SK-N-SH treated with all-trans-retinoic acid at 6 μM for 48 hours (cell line): Measurements from ENCODE around the gene FBXL13.

Source experiments
- ATAC-seq: fragments of 200-7000 bp; cut with Tn5 transposase; 3 replicates; pipeline ENCODE4 v1.9.1; 2020; ENCODE audit warnings: mild to moderate bottlenecking, moderate library complexity
- ARNTL ChIP-seq: fragments of 450-650 bp; formaldehyde crosslinking; IDR thresholded peaks from 2 replicates; pipeline ENCODE4 v1.5.0; 2020; ENCODE audit warnings: low read depth, mild to moderate bottlenecking, moderate library complexity, borderline replicate concordance
- BACH2 ChIP-seq: fragments of 250-450 bp; sonication (Bioruptor Pico); IDR thresholded peaks from 2 replicates; pipeline ENCODE4 v1.9.0; 2021; ENCODE audit warnings: mild to moderate bottlenecking, borderline replicate concordance
- CREB5 ChIP-seq: fragments of 250-450 bp; sonication (Bioruptor Pico); IDR thresholded peaks from 2 replicates; pipeline ENCODE4 v1.5.1; 2020; ENCODE audit warnings: low read depth, mild to moderate bottlenecking, moderate library complexity
- CSDC2 ChIP-seq: fragments of 250-450 bp; sonication (Bioruptor Pico); IDR thresholded peaks from 2 replicates; pipeline ENCODE4 v1.5.0; 2020; ENCODE audit warnings: mild to moderate bottlenecking, moderate library complexity
- CSRNP3 ChIP-seq: fragments of 250-450 bp; sonication (Bioruptor Pico); IDR thresholded peaks from 2 replicates; pipeline ENCODE4 v1.5.1; 2021; ENCODE audit warnings: mild to moderate bottlenecking, moderate library complexity
- ESRRG ChIP-seq: fragments of 250-450 bp; sonication (Bioruptor Pico); IDR thresholded peaks from 2 replicates; pipeline ENCODE4 v1.6.1; 2021; ENCODE audit warnings: mild to moderate bottlenecking
- GLIS3 ChIP-seq: fragments of 250-450 bp; sonication (Bioruptor Pico); IDR thresholded peaks from 2 replicates; pipeline ENCODE4 v1.5.0; 2020; ENCODE audit warnings: mild to moderate bottlenecking, moderate library complexity
- ISL1 ChIP-seq: fragments of 250-450 bp; sonication (Bioruptor Pico); IDR thresholded peaks from 2 replicates; pipeline ENCODE4 v2.1.2; 2022; ENCODE audit warnings: mild to moderate bottlenecking, moderate library complexity
- OSR1 ChIP-seq: fragments of 250-450 bp; sonication (Bioruptor Pico); IDR thresholded peaks from 2 replicates; pipeline ENCODE4 v1.8.0; 2022; ENCODE audit warnings: moderate library complexity, mild to moderate bottlenecking, inconsistent platforms
- POU6F1 ChIP-seq: fragments of 250-450 bp; sonication (Bioruptor Pico); IDR thresholded peaks from 2 replicates; pipeline ENCODE4 v1.8.0; 2021; ENCODE audit warnings: low read depth, mild to moderate bottlenecking, moderate library complexity, borderline replicate concordance
- PPARA ChIP-seq: fragments of 250-450 bp; sonication (Bioruptor Pico); IDR thresholded peaks from 2 replicates; pipeline ENCODE4 v1.5.0; 2020; ENCODE audit warnings: mild to moderate bottlenecking, borderline replicate concordance
- RARB ChIP-seq: fragments of 250-450 bp; sonication (Bioruptor Pico); IDR thresholded peaks from 2 replicates; pipeline ENCODE4 v1.8.0; 2021; ENCODE audit warnings: mild to moderate bottlenecking, moderate library complexity
- SNAI2 ChIP-seq: fragments of 250-450 bp; sonication (Bioruptor Pico); IDR thresholded peaks from 2 replicates; pipeline ENCODE4 v1.5.0; 2020; ENCODE audit warnings: mild to moderate bottlenecking, moderate library complexity
- TCF4 ChIP-seq: fragments of 250-450 bp; sonication (Bioruptor Pico); IDR thresholded peaks from 2 replicates; pipeline ENCODE4 v1.8.0; 2021; ENCODE audit warnings: mild to moderate bottlenecking, moderate library complexity, borderline replicate concordance
- TOX ChIP-seq: fragments of 250-450 bp; sonication (Bioruptor Pico); IDR thresholded peaks from 2 replicates; pipeline ENCODE4 v1.8.0; 2021; ENCODE audit warnings: mild to moderate bottlenecking, moderate library complexity, borderline replicate concordance
- ZC3H10 ChIP-seq: fragments of 250-450 bp; sonication (Bioruptor Pico); IDR thresholded peaks from 2 replicates; pipeline ENCODE4 v1.5.1; 2021; ENCODE audit warnings: mild to moderate bottlenecking, moderate library complexity
- ZFP3 ChIP-seq: fragments of 250-450 bp; sonication (Bioruptor Pico); IDR thresholded peaks from 2 replicates; pipeline ENCODE4 v1.5.0; 2020; ENCODE audit warnings: mild to moderate bottlenecking, moderate library complexity
- ZFP30 ChIP-seq: fragments of 450-650 bp; formaldehyde crosslinking; IDR thresholded peaks from 2 replicates; pipeline ENCODE4 v1.5.0; 2022; ENCODE audit warnings: mild to moderate bottlenecking, moderate library complexity
- ZNF565 ChIP-seq: fragments of 450-650 bp; formaldehyde crosslinking; conservative IDR thresholded peaks from 2 replicates; pipeline ENCODE4 v1.5.0; 2020; ENCODE audit warnings: low read depth, mild to moderate bottlenecking, moderate library complexity
- ZNF70 ChIP-seq: fragments of 450-650 bp; formaldehyde crosslinking; IDR thresholded peaks from 2 replicates; pipeline ENCODE4 v1.5.0; 2020; ENCODE audit warnings: mild to moderate bottlenecking, moderate library complexity
- ZNF8 ChIP-seq: fragments of 450-650 bp; formaldehyde crosslinking; IDR thresholded peaks from 2 replicates; pipeline ENCODE4 v1.5.0; 2020; ENCODE audit warnings: mild to moderate bottlenecking, moderate library complexity
- TF ChIP-seq, protein P1 (sequence below): fragments of 250-450 bp; sonication (Bioruptor Pico); IDR thresholded peaks from 2 replicates; pipeline ENCODE4 v1.8.0; 2020; ENCODE audit warnings: mild to moderate bottlenecking, moderate library complexity, borderline replicate concordance

FBXL13 gene

GRCh38 chr7:102837802-102838201 lies 236.8 kb downstream of the FBXL13 start:
- TF ChIP-seq ZFP30 (CRISPR knock-in tag) (no peak), CSRNP3 (CRISPR knock-in tag) (no peak), ARNTL (CRISPR knock-in tag) (no peak), GLIS3 (CRISPR knock-in tag) (no peak), BACH2 (CRISPR knock-in tag) (no peak), ESRRG (CRISPR knock-in tag) (no peak), ZNF70 (CRISPR knock-in tag) (no peak), ZC3H10 (CRISPR knock-in tag) (no peak)
- no peak for ATAC-seq

GRCh38 chr7:102836977-102837376 lies 237.6 kb downstream of the FBXL13 start:
- TF ChIP-seq TCF4 (no peak), TOX (CRISPR knock-in tag) (no peak), CSDC2 (CRISPR knock-in tag) (peak; percentile 80; the same call in 1 of the 2 replicates), ISL1 (CRISPR knock-in tag) (no peak), ZFP3 (CRISPR knock-in tag) (no peak; the same call in 1 of the 2 replicates), CSRNP3 (CRISPR knock-in tag) (0 out of 2 replicates have a peak, but pooled peaks have one; percentile 3), ZNF8 (CRISPR knock-in tag) (no peak), GLIS3 (CRISPR knock-in tag) (no peak), OSR1 (CRISPR knock-in tag) (no peak), ZFP30 (CRISPR knock-in tag) (no peak), CREB5 (CRISPR knock-in tag) (no peak), ZNF565 (CRISPR knock-in tag) (no peak), ZNF70 (CRISPR knock-in tag) (no peak)
- ATAC-seq: peak; percentile 36

GRCh38 chr7:102836191-102836919 lies 238.2 kb downstream of the FBXL13 start:
- TF ChIP-seq ZNF8 (CRISPR knock-in tag): no peak
- TF ChIP-seq CREB5 (CRISPR knock-in tag): peak; percentile 99
- TF ChIP-seq TCF4: no peak
- TF ChIP-seq GLIS3 (CRISPR knock-in tag): 0 out of 2 replicates have a peak, but pooled peaks have one; percentile 46
- peak; percentile 90 for TF ChIP-seq SNAI2 (CRISPR knock-in tag)
- TF ChIP-seq, protein P1, sequence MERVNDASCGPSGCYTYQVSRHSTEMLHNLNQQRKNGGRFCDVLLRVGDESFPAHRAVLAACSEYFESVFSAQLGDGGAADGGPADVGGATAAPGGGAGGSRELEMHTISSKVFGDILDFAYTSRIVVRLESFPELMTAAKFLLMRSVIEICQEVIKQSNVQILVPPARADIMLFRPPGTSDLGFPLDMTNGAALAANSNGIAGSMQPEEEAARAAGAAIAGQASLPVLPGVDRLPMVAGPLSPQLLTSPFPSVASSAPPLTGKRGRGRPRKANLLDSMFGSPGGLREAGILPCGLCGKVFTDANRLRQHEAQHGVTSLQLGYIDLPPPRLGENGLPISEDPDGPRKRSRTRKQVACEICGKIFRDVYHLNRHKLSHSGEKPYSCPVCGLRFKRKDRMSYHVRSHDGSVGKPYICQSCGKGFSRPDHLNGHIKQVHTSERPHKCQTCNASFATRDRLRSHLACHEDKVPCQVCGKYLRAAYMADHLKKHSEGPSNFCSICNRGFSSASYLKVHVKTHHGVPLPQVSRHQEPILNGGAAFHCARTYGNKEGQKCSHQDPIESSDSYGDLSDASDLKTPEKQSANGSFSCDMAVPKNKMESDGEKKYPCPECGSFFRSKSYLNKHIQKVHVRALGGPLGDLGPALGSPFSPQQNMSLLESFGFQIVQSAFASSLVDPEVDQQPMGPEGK (CRISPR knock-in tag): peak; percentile 70
- 0 out of 2 replicates have a peak, but pooled peaks have one; percentile 9 for TF ChIP-seq POU6F1 (CRISPR knock-in tag)
- peak; percentile 98 for TF ChIP-seq ISL1 (CRISPR knock-in tag)
- TF ChIP-seq ZC3H10 (CRISPR knock-in tag): no peak
- TF ChIP-seq RARB: no peak
- TF ChIP-seq CSRNP3 (CRISPR knock-in tag): 0 out of 2 replicates have a peak, but pooled peaks have one; percentile 14
- peak; percentile 58; the same call in 1 of the 2 replicates for TF ChIP-seq ZFP3 (CRISPR knock-in tag)
- TF ChIP-seq ESRRG (CRISPR knock-in tag): no peak
- no peak for TF ChIP-seq PPARA (CRISPR knock-in tag)
- peak; percentile 84 for ATAC-seq
